GM21526 (cell line): Measurements from ENCODE around the gene CACNA1D.

Experiments
- ATAC-seq: cut with Tn5 transposase; IDR thresholded peaks from one replicate; pipeline ENCODE4 v1.9.1; 2021; ENCODE audit warnings: moderate library complexity; ENCODE audit not compliant: unreplicated experiment, low FRiP score

The CACNA1D gene

GRCh38 chr3:53705024-53705745 lies 210.8 kb downstream of the CACNA1D start:
- no peak for ATAC-seq

DNA sequence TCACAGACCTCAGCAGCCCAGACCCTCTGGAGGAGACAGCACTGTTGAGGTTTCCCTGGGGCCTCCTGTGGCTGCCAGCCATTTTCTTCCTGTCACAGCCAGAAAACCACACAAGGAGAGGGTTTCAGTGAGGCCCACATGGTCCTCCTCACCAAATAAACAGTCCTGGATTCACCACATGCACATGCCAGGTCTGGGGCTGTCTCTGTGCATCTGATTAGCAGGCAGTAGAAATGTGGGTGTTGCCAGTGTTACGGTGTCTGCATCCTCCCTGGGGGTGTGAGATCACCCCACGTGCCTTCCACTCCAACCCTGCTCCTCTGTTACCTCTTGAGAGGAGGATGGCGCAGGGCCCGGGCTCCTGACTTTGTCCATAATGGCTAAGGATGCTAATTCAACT lies 211.4 kb downstream of the CACNA1D start:
- ATAC-seq: no peak

DNA sequence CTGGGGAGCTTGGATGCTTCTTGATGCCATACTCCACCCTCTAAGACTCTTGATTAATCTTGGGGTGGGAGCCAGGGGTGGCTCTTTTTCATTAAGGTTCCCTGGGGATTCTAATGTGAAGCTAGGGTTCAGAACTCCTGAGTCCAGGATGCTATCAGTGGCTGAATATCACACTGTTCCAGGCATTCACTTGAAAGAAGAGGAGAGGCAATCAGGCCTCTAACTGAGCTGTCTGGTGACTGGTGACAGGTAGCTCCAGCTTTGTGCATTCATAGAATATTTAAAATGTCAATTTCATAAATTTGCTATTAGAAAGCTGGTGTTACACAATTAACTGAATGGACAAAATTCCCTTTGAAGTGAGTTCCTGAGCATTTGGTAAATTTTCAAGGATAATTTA lies 212.8 kb downstream of the CACNA1D start:
- no peak for ATAC-seq

DNA sequence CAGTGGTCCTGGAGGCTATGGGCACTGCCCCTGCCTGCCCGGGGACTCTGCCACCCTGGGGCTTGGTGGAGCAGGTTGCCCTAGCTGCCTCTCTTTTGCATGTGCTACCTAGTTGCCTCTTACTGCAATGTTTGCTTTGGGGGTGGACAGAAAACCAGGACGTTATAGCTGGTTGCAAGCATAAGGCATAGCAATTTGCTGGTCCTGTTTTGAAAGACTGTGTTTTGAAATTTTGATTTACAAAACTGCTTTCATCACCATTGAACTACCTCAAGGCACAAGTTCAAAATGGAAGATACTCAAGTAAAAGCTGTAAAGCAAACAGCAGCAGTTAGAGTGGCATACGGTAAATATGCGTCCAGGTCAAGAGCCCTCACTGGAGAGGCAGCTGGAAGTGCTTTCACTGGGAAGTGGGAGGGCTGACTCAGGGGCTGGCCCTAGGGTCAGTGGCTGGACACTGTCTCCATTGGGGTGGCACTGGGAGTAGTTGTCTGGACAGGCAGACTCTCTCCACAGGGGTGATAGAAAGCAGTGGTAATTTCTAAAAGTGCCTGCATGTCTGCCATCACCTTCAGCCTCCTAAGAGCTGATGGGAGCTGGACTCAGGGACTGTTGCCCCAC lies 213.7 kb downstream of the CACNA1D start:
- ATAC-seq: no peak

GRCh38 chr3:53709256-53709655 lies 214.8 kb downstream of the CACNA1D start:
- no peak for ATAC-seq

DNA sequence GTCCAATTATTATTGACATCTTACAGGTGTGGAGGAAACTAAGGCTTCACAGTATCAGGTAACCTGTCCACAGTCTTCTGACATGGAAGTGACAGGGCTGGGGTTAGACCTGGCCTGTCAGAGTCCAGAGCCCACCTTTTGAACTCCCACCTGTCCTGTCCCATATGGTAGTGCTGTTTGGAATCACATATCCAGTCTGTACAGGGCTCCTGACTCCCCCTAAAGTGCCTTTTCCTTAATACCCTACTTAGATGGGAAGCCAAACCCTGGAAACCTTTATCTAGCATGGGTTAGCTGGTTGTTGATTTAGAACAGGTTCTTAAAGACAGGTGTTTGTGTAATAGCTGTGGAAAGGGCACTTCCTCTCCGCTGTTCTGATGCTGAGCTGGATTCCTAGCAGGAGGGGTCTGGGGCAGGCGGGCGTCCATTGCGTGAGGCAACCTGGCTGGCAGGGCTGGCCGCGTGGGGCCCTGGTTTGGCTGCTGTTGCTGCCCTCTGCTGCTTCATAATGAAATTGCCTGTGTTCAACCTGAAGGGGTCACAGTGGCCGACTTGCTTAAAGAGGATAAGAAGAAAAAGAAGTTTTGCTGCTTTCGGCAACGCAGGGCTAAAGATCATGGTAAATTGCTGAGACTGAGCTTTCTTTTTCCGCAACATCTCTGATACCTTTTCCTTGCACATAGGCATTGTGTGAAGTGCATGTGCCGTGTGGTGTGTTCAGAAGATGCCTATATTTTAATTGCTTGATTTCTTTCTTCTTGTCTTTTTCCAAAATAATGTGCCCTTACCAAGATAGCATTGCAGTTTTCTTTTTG lies 215.7 kb downstream of the CACNA1D start:
- ATAC-seq: peak; percentile 53

DNA sequence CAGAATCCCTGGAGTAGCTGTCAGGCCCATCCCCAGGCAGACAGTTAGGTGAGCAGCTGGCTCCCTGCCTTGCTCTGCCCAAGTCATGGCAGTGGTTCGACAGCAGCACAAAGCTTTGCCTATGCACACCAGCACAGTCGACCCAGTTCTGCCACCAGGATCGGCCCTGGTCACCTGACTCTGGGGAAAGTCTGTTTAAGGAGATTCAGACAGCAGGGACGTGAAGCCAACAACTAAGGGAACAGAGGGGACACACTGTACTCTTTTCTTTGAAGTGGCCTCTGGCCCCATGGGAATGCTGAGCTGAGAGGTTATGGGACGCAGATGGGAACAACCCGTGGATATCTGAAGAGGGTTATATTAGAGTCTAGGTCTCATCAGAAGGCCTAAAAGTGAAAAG lies 217.0 kb downstream of the CACNA1D start:
- ATAC-seq: no peak

- no peak for ATAC-seq
Measured at GRCh38 chr3:53712817-53713388, 218.5 kb downstream of the CACNA1D start.

DNA sequence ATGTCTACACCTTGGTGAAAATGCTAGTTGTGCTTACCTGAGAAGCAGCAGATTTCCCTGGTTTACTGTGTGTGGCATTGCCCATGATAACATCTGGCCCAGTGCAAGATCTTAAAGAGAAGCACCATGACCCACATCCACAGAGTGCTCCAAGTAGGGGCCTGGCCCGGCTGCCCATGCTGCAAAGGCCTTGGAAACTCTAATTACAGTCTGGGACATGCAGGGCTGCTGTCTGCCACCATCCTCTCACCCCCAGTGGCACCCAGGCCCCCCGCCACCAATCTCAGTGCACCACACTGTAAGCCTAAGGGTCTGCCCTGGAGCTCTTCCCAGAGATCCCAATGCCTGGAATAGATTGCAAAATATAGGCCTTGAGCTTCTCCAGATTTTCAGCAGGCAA lies 219.2 kb downstream of the CACNA1D start:
- ATAC-seq: no peak

DNA sequence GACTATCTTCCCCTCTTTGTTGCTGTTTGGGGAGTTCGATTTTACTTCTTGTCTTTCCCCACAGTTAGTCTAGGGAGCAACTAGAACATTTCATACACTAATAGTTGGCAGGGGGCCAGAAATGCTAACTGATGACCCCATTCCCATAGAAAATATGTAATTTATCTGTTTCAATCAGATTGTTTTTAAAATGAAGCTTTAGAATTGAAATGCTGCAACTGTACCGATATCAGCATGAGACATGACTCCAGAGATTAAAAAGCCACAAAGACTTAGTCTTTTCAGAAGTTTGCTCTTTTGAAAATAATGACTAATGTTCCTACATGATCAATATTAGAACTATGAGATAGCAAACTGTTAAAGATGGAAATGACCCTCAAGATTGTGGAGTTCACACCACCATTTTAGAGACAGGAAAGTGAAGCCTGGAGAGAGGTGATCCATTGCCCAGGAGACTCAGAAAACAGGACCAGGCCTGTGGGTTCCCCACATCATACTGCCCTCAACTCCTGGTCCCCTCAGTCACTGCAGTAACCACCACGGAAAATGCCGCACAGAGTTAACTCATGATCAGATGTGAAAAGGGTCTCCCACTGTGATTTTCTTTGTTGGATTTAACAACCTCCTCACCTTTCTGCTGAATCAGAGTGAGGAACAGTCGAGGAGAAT lies 221.5 kb downstream of the CACNA1D start:
- no peak for ATAC-seq

- ATAC-seq: no peak
Measured at GRCh38 chr3:53716998-53717397, 222.6 kb downstream of the CACNA1D start.

- no peak for ATAC-seq
Measured at GRCh38 chr3:53718462-53718861, 224.1 kb downstream of the CACNA1D start.

DNA sequence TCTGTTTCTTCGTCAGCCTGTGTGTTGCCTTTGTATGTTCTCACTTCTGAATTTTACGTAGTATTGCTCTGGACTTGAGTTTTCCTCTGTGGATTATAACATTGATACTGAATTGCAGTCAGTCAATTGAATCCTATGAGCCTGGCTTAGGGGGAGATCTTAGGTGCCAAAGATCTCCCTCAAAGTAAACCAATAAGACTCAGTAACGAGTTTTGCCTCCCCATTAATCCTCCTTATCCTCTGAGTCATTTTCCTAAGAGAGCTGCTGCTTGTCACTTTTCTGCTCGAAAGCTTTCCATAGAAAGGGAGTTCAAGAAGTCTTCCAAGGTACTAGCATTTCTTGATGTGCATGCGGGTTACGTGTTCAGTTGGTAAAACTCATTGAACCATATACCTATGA lies 225.4 kb downstream of the CACNA1D start:
- ATAC-seq: no peak

DNA sequence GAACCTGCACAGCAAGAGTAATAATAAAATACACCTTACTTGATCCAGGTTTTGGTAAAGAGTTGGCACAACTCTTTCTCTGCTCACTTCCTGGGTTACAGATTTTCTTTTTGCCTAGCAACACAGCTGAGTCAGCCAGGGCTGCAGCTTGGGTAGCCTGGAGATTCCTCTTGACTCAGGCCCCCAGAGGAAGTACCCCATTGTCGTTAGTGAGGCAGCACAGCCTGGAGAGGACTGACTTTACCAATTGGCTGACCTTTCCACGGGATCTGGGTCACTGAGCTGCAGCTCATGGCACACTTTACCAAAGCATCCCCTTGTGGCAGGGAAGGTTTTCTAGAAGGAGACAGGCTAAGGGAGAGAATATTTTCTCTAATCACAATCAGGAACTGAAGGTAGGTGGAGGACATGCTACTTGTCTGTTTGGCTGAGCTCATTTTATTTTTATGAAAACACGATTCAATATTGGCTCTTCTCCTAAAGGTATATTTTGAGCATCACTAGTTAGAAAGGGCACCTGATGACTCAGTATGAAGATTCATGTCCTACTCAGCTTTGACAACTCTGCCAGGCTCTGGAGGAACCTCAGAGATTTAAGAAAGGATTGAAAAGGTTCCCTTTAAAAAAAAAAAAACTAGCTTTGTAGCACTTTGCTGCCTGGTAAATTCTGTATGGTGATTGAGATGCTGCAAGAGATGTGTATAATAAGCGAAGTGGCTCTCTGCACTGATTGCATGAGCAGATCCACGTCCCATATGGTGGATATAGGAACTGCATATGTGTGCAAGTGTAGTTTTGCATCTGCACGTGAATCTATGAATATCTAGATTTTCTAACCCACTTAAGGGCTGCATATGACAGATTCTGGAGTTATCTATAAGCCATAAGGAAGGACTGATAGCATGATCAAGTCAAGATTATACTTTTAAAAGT lies 227.0 kb downstream of the CACNA1D start:
- no peak for ATAC-seq

- ATAC-seq: no peak
Measured at GRCh38 chr3:53724566-53724965, 230.2 kb downstream of the CACNA1D start.

GRCh38 chr3:53725387-53725995 lies 231.1 kb downstream of the CACNA1D start:
- no peak for ATAC-seq

DNA sequence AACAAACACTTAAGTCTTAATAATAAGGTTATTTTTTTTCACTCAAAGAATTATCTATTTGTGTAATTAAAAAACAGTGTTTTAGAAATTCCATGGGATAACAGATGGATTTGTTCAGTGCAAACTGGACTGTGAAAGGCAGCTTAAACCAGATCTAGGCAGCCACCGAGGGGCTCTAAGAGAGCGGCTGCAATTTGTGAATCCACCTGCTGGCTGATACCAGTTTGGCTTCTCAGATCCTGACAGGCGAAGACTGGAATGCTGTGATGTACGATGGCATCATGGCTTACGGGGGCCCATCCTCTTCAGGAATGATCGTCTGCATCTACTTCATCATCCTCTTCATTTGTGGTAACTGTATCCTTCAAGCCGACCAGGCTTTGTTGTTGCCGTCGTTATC lies 232.2 kb downstream of the CACNA1D start:
- no peak for ATAC-seq

DNA sequence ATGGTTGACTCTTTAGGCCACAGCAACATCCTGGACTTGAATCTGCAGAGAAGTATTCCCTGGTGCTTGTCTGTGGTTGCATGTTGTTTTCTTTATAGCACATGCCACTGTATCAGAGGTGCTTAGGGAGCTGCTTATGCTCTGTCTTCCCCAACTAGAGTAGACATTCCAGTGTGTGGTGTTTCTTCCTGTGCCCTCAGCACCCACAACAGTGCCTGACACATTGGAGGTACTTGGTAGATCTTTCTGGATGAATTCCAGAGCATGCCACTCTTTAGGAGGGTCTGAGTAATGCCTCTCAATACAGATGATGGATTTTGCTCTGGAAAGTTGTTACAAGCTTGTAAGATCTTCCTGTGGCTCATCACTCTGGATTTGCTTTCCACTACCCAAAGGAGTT lies 234.2 kb downstream of the CACNA1D start:
- no peak for ATAC-seq

GRCh38 chr3:53729159-53729558 lies 234.7 kb downstream of the CACNA1D start:
- ATAC-seq: no peak
